Endothelial cell of umbilical vein (primary cell): ENCODE results near the gene LRRK1. TPM values are rescaled to one million over a fixed set of nuclear protein-coding genes. Genes with fewer than 3 reads are reported as not detected.

Experiments used
- BruUV-seq: library from RNA; stranded (reverse); fragments of 400-500 nt; replicated peaks from 2 replicates; lab custom pipeline; 2021; lab: Mats Ljungman, UMichigan
- CTCF ChIA-PET: fragments of 300-600, 350-600 bp; sonication (Branson Sonifier 250); formaldehyde crosslinking; loops from one replicate; lab custom pipeline; 2021; ENCODE audit warnings: antibody characterized with exemption, inconsistent platforms; lab: Charles Lee
- POLR2A ChIA-PET: fragments of 300-600, 350-600 bp; sonication (Branson Sonifier 250); formaldehyde crosslinking; loops from one replicate; lab custom pipeline; 2021; ENCODE audit warnings: antibody characterized with exemption, inconsistent platforms; lab: Charles Lee
- DNase-seq: peaks from one replicate; pipeline ENCODE4 v3.0.0-alpha.2; 2011; ENCODE audit warnings: low read depth, low spot score
- FAIRE-seq: peaks from 2 replicates; lab custom pipeline; 2011; peaks lifted over from hg19 to GRCh38; lab: Jason Lieb, UNC
- H2AFZ ChIP-seq: 2 replicates; pipeline ENCODE4 v1.6.0; 2012; ENCODE audit warnings: low read depth, low read length, control low read depth, inconsistent platforms
- H3K27ac ChIP-seq: 2 replicates; pipeline ENCODE4 v1.5.1; 2011; ENCODE audit warnings: low read depth, mild to moderate bottlenecking, control low read depth, low read length, moderate library complexity; ENCODE audit not compliant: insufficient read depth
- H3K27me3 ChIP-seq, 2 experiments: 2 replicates each; pipeline versions ENCODE4 v1.6.0 to v1.6.1; 2011; ENCODE audit warnings: low read length in 2 of 2, mixed read lengths in 1 of 2; ENCODE audit not compliant: control insufficient read depth in 2 of 2, insufficient read depth in 2 of 2
- H3K36me3 ChIP-seq, 2 experiments: 2 replicates in 1 of 2; 3 replicates in 1 of 2; pipeline ENCODE4 v1.5.1; 2011; ENCODE audit warnings: low read length in 2 of 2, mild to moderate bottlenecking in 1 of 2, moderate library complexity in 1 of 2; ENCODE audit not compliant: control insufficient read depth in 2 of 2, insufficient read depth in 2 of 2; ENCODE audit errors: extremely low read depth in 1 of 2
- H3K4me1 ChIP-seq: 3 replicates; pipeline ENCODE4 v1.5.1; 2011; ENCODE audit warnings: mild to moderate bottlenecking, low read length; ENCODE audit not compliant: control insufficient read depth, insufficient read depth; ENCODE audit errors: extremely low read depth
- H3K4me2 ChIP-seq: 2 replicates; pipeline ENCODE4 v1.6.1; 2011; ENCODE audit warnings: low read length, control low read depth, mixed read lengths; ENCODE audit not compliant: insufficient read depth
- H3K4me3 ChIP-seq, 3 experiments: fragments of 200-600 bp in 1 of 3; sonication (generic), shearing (Covaris generic) in 1 of 3; replicated peaks in 1 of 3; 2 replicates each; pipeline ENCODE4 v1.5.1; 2011 to 2016; ENCODE audit warnings: control low read depth in 3 of 3, low read length in 3 of 3, mild to moderate bottlenecking in 2 of 3, inconsistent platforms in 1 of 3, low read depth in 1 of 3, moderate library complexity in 1 of 3; ENCODE audit not compliant: insufficient read depth in 1 of 3
- H3K79me2 ChIP-seq: 2 replicates; pipeline ENCODE4 v1.6.0; 2012; ENCODE audit warnings: low read length, inconsistent platforms; ENCODE audit not compliant: control insufficient read depth, insufficient read depth
- H3K9ac ChIP-seq: replicated peaks from 2 replicates; pipeline ENCODE3; 2011; ENCODE audit warnings: low read length, control low read depth; ENCODE audit not compliant: insufficient read depth; ENCODE audit errors: extremely low read depth
- H3K9me1 ChIP-seq: replicated peaks from 3 replicates; pipeline ENCODE4 v1.6.0; 2011; ENCODE audit warnings: mild to moderate bottlenecking, low read length; ENCODE audit not compliant: control insufficient read depth, insufficient read depth; ENCODE audit errors: extremely low read depth
- H3K9me3 ChIP-seq: replicated peaks from 2 replicates; pipeline ENCODE4 v1.5.1; 2012; ENCODE audit warnings: low read length, inconsistent platforms; ENCODE audit not compliant: control insufficient read depth, insufficient read depth
- H4K20me1 ChIP-seq: replicated peaks from 2 replicates; pipeline ENCODE3; 2011; ENCODE audit warnings: mild to moderate bottlenecking, low read length; ENCODE audit not compliant: control insufficient read depth, insufficient read depth; ENCODE audit errors: extremely low read depth
- CTCF ChIP-seq, 2 donors: IDR thresholded peaks; 1 replicate in 1 of 2; 2 replicates in 1 of 2; pipeline ENCODE4 v1.5.1; 2011; ENCODE audit warnings: low read length in 2 of 2, mild to moderate bottlenecking in 2 of 2, moderate library complexity in 2 of 2, control low read depth in 1 of 2, inconsistent platforms in 1 of 2, low read depth in 1 of 2; ENCODE audit not compliant: insufficient read depth in 1 of 2; ENCODE audit errors: extremely low read depth in 1 of 2
- EZH2 ChIP-seq: IDR thresholded peaks from 2 replicates; pipeline ENCODE4 v1.6.1; 2012; ENCODE audit warnings: borderline replicate concordance, low read depth, mild to moderate bottlenecking, moderate library complexity, low read length, inconsistent platforms; ENCODE audit not compliant: severe bottlenecking
- JUN ChIP-seq: IDR thresholded peaks from 2 replicates; pipeline ENCODE4 v1.6.1; 2011; ENCODE audit warnings: borderline replicate concordance, low read depth; ENCODE audit not compliant: insufficient read length, insufficient read depth
- MAX ChIP-seq: IDR thresholded peaks from 2 replicates; pipeline ENCODE4 v1.6.1; 2011; ENCODE audit not compliant: insufficient read depth, insufficient read length
- MYC ChIP-seq: IDR thresholded peaks from one replicate; pipeline ENCODE4 v1.6.1; 2011; ENCODE audit warnings: mild to moderate bottlenecking, low read depth, low read length
- POLR2A ChIP-seq: IDR thresholded peaks from 2 replicates; pipeline ENCODE4 v1.6.1; 2012; ENCODE audit warnings: low read depth, mild to moderate bottlenecking, control low read depth, low read length
- POLR2AphosphoS5 ChIP-seq: IDR thresholded peaks from 2 replicates; pipeline ENCODE4 v1.6.1; 2012; ENCODE audit warnings: low read depth, mild to moderate bottlenecking, control low read depth, low read length, moderate library complexity; ENCODE audit not compliant: insufficient read depth
- dilution Hi-C: fragments of 300-500 bp; cut with MboI; formaldehyde crosslinking; loops from one replicate; pipeline ENCODE4 v1.15.0; 2019; ENCODE audit warnings: low sequenced_read_pairs; ENCODE audit not compliant: extremely low pct_ligation_motif_present
- intact Hi-C: fragments of 100-400 bp; cut with micrococcal nuclease; formaldehyde crosslinking; loops from one replicate; pipeline ENCODE4 v1.10.0; 2022
- polyA plus RNA-seq, 4 experiments: library from polyadenylated mRNA; depleted of rRNA in 3 of 4; stranded (reverse) in 3 of 4; unstranded in 1 of 4; fragments of >200 nt; gene quantifications; 2 replicates each; pipeline versions ENCODE4 v1.2.1 to v1.2.3, GENCODE V29; 2011 to 2012; ENCODE audit warnings: missing spikeins in 1 of 4
- total RNA-seq: library from RNA; stranded (reverse); gene quantifications from 2 replicates; pipeline ENCODE4 v1.2.3, GENCODE V29; 2021

The LRRK1 gene
- total and polyA plus RNA-seq, 2 donors (not counting 3 experiments of a cell fraction or from before 2014, with no cell fraction given) = 11.0 to 22.1 TPM

GRCh38 chr15:101023501-101024072 lies 104.4 kb downstream of the LRRK1 start:
- FAIRE-seq = no peak
- H3K9me3 ChIP-seq = no peaks in the 10 kb centered on the region
- CTCF ChIA-PET = interaction anchor here (1.0 to 6.1 kb wide), 6 partner anchors 8 to 235 kb away, joined by 3 to 34 read pairs (median 4); no protein-coding TSS in a partner anchor
- no peaks in the 10 kb centered on the region for H3K9me1 ChIP-seq
- H3K27ac ChIP-seq = no peak overlapping the region
- DNase-seq = no peak
- peaks cover 0 to 14% of the 10 kb centered on the region in 2 experiments for H3K36me3 ChIP-seq
- H3K4me2 ChIP-seq = no peak overlapping the region
- TF ChIP-seq EZH2 = no peak
- no peak for TF ChIP-seq MYC
- no peak for TF ChIP-seq POLR2A
- TF ChIP-seq POLR2AphosphoS5 = no peak
- POLR2A ChIA-PET = no interaction called here
- no peak overlapping the region for H3K4me3 ChIP-seq
- H3K4me1 ChIP-seq = no peaks in the 10 kb centered on the region
- intact Hi-C loops (no loop called here), dilution Hi-C loops (no loop called here)
- H3K27me3 ChIP-seq = no peaks in the 10 kb centered on the region
- no peaks in the 10 kb centered on the region for H3K79me2 ChIP-seq
- no peak overlapping the region for H2AFZ ChIP-seq
- no peak overlapping the region for H3K9ac ChIP-seq
- H4K20me1 ChIP-seq = no peaks in the 10 kb centered on the region
- BruUV-seq = no TSS peak

GRCh38 chr15:101024073-101024695 lies 105.0 kb downstream of the LRRK1 start:
- H3K4me2 ChIP-seq = no peak overlapping the region
- dilution Hi-C loops (no loop called here), intact Hi-C loops (no loop called here)
- ChIA-PET POLR2A (no interaction called here), CTCF (interaction anchor here (1.0 to 6.1 kb wide), 6 partner anchors 9 to 234 kb away, joined by 3 to 34 read pairs (median 4); no protein-coding TSS in a partner anchor)
- no peaks in the 10 kb centered on the region for H3K9me3 ChIP-seq
- FAIRE-seq (no peak), DNase-seq (no peak)
- no peaks in the 10 kb centered on the region for H4K20me1 ChIP-seq
- TF ChIP-seq POLR2A (no peak), CTCF (IDR thresholded peaks at IDR 0.05; ENCODE audit: extremely low read depth in 1 of 2, insufficient read depth in 1 of 2, low read depth in 1 of 2, low read length in 2 of 2) (no peak), JUN (no peak), MAX (no peak), MYC (no peak), POLR2AphosphoS5 (no peak)
- BruUV-seq = no TSS peak
- no peaks in the 10 kb centered on the region for H3K9me1 ChIP-seq
- no peaks in the 10 kb centered on the region for H3K27me3 ChIP-seq
- no peak overlapping the region for H2AFZ ChIP-seq
- H3K79me2 ChIP-seq = no peaks in the 10 kb centered on the region
- H3K4me3 ChIP-seq = no peak overlapping the region
- H3K27ac ChIP-seq = no peak overlapping the region
- peaks cover 0 to 16% of the 10 kb centered on the region in 2 experiments for H3K36me3 ChIP-seq
- no peaks in the 10 kb centered on the region for H3K4me1 ChIP-seq
- H3K9ac ChIP-seq = no peak overlapping the region
